CD14-positive monocyte (primary cell): ENCODE data around the gene SLC14A1. TPM values are rescaled to one million over a fixed set of nuclear protein-coding genes. Genes with fewer than 3 reads are reported as not detected.

ENCODE experiments used
- DNase-seq, 3 donors: peaks; one replicate each; pipeline ENCODE4 v3.0.0-alpha.2; 2011 to 2022
- H2AFZ ChIP-seq: 2 replicates; pipeline ENCODE4 v1.6.0; 2012; ENCODE audit warnings: mild to moderate bottlenecking, low read depth, low read length, inconsistent platforms; ENCODE audit not compliant: insufficient read depth, poor library complexity, severe bottlenecking
- H3K27ac ChIP-seq, 2 donors: 1 replicate in 1 of 2; 2 replicates in 1 of 2; pipeline ENCODE4 v1.5.1; 2012 to 2013; ENCODE audit warnings: low read length in 2 of 2, control low read depth in 1 of 2, inconsistent platforms in 1 of 2, low read depth in 1 of 2, mild to moderate bottlenecking in 1 of 2
- H3K27me3 ChIP-seq, 2 donors: one replicate each; pipeline versions ENCODE4 v1.6.0 to v1.6.1; 2011 to 2013; ENCODE audit warnings: low read length in 2 of 2; ENCODE audit not compliant: control insufficient read depth in 2 of 2, insufficient read depth in 2 of 2
- H3K36me3 ChIP-seq, 2 donors: replicated peaks in 1 of 2; 1 replicate in 1 of 2; 2 replicates in 1 of 2; pipeline versions ENCODE4 v1.5.1 to v1.6.1; 2012 to 2013; ENCODE audit warnings: low read length in 2 of 2, control low read depth in 1 of 2, inconsistent platforms in 1 of 2, mild to moderate bottlenecking in 1 of 2; ENCODE audit not compliant: insufficient read depth in 2 of 2, control insufficient read depth in 1 of 2
- H3K4me1 ChIP-seq, 2 donors: 1 replicate in 1 of 2; 2 replicates in 1 of 2; pipeline versions ENCODE4 v1.5.1 to v1.6.1; 2012 to 2013; ENCODE audit warnings: low read length in 2 of 2, control low read depth in 1 of 2, inconsistent platforms in 1 of 2, mild to moderate bottlenecking in 1 of 2, moderate library complexity in 1 of 2; ENCODE audit not compliant: insufficient read depth in 2 of 2, control insufficient read depth in 1 of 2
- H3K4me2 ChIP-seq: replicated peaks from 2 replicates; pipeline ENCODE3; 2012; ENCODE audit warnings: low read length, moderate library complexity, mild to moderate bottlenecking; ENCODE audit not compliant: poor library complexity, severe bottlenecking; ENCODE audit errors: extremely low read depth
- H3K4me3 ChIP-seq, 3 experiments: fragments of 200-600 bp in 1 of 3; sonication (generic) in 1 of 3; replicated peaks in 1 of 3; 1 replicate in 2 of 3; 2 replicates in 1 of 3; pipeline ENCODE4 v1.5.1; 2011 to 2013; ENCODE audit warnings: low read length in 3 of 3, mild to moderate bottlenecking in 3 of 3, control low read depth in 2 of 3, low read depth in 2 of 3, inconsistent platforms in 1 of 3, moderate library complexity in 1 of 3
- H3K79me2 ChIP-seq: 2 replicates; pipeline ENCODE4 v1.6.0; 2012; ENCODE audit warnings: mild to moderate bottlenecking, control low read depth, inconsistent platforms, low read length, moderate library complexity; ENCODE audit not compliant: insufficient read depth
- H3K9ac ChIP-seq: 2 replicates; pipeline ENCODE4 v1.6.0; 2017; ENCODE audit warnings: low read length, mild to moderate bottlenecking; ENCODE audit not compliant: insufficient read depth, poor library complexity, severe bottlenecking
- H3K9me3 ChIP-seq, 2 donors: replicated peaks in 1 of 2; 1 replicate in 1 of 2; 2 replicates in 1 of 2; pipeline versions ENCODE4 v1.5.1 to v1.6.1; 2012 to 2013; ENCODE audit warnings: low read length in 2 of 2, control low read depth in 1 of 2; ENCODE audit not compliant: control insufficient read depth in 1 of 2, insufficient read depth in 1 of 2
- H4K20me1 ChIP-seq: 2 replicates; pipeline ENCODE4 v1.6.0; 2012; ENCODE audit warnings: mild to moderate bottlenecking, low read length, control low read depth, moderate library complexity; ENCODE audit not compliant: insufficient read depth
- H3K27ac Mint-ChIP-seq, 7 donors: one replicate each; pipeline ENCODE4 v1.8.0; 2020; ENCODE audit warnings: mild to moderate bottlenecking in 7 of 7, mixed read lengths in 7 of 7, moderate library complexity in 6 of 7, inconsistent platforms in 2 of 7
- H3K27me3 Mint-ChIP-seq, 3 donors: one replicate each; pipeline ENCODE4 v1.8.0; 2021 to 2022; ENCODE audit warnings: low read depth in 3 of 3, mild to moderate bottlenecking in 3 of 3, mixed read lengths in 3 of 3, moderate library complexity in 3 of 3, inconsistent platforms in 1 of 3
- H3K36me3 Mint-ChIP-seq, 2 donors: one replicate each; pipeline ENCODE4 v1.8.0; 2020; ENCODE audit warnings: mixed read lengths in 2 of 2, inconsistent platforms in 1 of 2, mild to moderate bottlenecking in 1 of 2
- H3K4me1 Mint-ChIP-seq: one replicate; pipeline ENCODE4 v1.8.0; 2020; ENCODE audit warnings: mild to moderate bottlenecking, mixed read lengths
- H3K4me3 Mint-ChIP-seq, 2 donors: one replicate each; pipeline ENCODE4 v1.8.0; 2020; ENCODE audit warnings: mild to moderate bottlenecking in 2 of 2, mixed read lengths in 2 of 2, moderate library complexity in 1 of 2
- H3K9me3 Mint-ChIP-seq, 7 donors: one replicate each; pipeline ENCODE4 v1.8.0; 2020 to 2022; ENCODE audit warnings: mixed read lengths in 7 of 7, mild to moderate bottlenecking in 6 of 7, moderate library complexity in 6 of 7, inconsistent platforms in 2 of 7
- WGBS: methylation state at CpG from one replicate; pipeline ENCODE4 v1.1.5; 2013; ENCODE audit warnings: missing lambda C conversion rate; ENCODE audit not compliant: insufficient coverage; 5-methylcytosine and 5-hydroxymethylcytosine counted together
- intact Hi-C, 2 donors: fragments of 100-400 bp; cut with micrococcal nuclease; formaldehyde crosslinking; loops; one replicate each; pipeline versions ENCODE4 v1.15.0 to v1.15.1; 2023
- polyA plus RNA-seq, 3 donors: library from polyadenylated mRNA; depleted of rRNA in 1 of 3; unstranded in 2 of 3; stranded (reverse) in 1 of 3; fragments of 300-500 nt in 2 of 3; fragments of >200 nt in 1 of 3; fragmentation: Illumina TruSeq in 2 of 3; gene quantifications; 1 replicate in 2 of 3; 2 replicates in 1 of 3; pipeline ENCODE4 v1.2.3, GENCODE V29; 2012 to 2021
- TF ChIP-seq, protein P1 (sequence below): fragments of 200-600 bp; IDR thresholded peaks from one replicate; pipeline ENCODE4 v1.8.0; 2022; ENCODE audit warnings: antibody characterized with exemption, mild to moderate bottlenecking

Gene SLC14A1
- polyA plus RNA-seq, 3 donors = not detected

DNA sequence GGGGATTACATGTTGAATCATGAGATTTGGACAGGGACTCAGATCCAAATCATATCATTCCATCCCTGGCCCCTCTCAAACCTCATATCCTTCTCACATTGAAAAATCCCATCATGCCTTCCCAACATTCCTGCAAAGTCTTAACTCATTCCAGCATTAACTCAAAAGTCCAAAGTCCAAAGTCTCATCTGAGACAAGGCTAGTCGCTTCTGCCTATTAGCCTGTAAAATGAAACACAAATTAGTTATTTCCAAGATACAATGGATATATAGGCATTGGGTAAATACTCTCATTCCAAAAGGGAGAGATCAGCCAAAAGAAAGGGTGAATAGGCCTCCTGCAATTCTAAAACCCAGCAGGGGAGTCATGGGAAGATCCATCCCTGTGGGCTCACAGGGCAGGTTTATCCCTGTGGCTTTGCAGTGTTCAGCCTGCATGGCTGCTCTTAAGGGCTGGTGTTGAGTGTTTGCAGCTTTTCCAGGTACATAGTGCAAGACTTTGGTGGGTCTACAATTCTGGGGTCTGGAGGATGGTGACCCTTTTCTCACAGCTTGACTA is 21.2 kb upstream of the SLC14A1 start:
- WGBS = no CpG with 5 or more reads among the region's 1 CpG
- Mint-ChIP-seq H3K9me3 (peaks cover 20 to 42% (median 30%) of the 10 kb centered on the region in 7 donors), H3K4me3 (no peak overlapping the region), H3K27me3 (peaks cover 0 to 1% (median 0%) of the 10 kb centered on the region in 3 donors), H3K4me1 (no peaks in the 10 kb centered on the region), H3K27ac (no peak overlapping the region), H3K36me3 (no peaks in the 10 kb centered on the region)
- Histone ChIP-seq H2AFZ (no peak overlapping the region), H3K4me1 (no peaks in the 10 kb centered on the region), H3K36me3 (no peaks in the 10 kb centered on the region), H3K27me3 (no peaks in the 10 kb centered on the region), H3K4me2 (no peak overlapping the region), H3K27ac (no peak overlapping the region), H3K4me3 (no peak overlapping the region), H4K20me1 (no peaks in the 10 kb centered on the region), H3K9ac (no peak overlapping the region), H3K79me2 (no peaks in the 10 kb centered on the region), H3K9me3 (peaks cover 9 to 19% of the 10 kb centered on the region in 2 donors)
- TF ChIP-seq, protein P1, sequence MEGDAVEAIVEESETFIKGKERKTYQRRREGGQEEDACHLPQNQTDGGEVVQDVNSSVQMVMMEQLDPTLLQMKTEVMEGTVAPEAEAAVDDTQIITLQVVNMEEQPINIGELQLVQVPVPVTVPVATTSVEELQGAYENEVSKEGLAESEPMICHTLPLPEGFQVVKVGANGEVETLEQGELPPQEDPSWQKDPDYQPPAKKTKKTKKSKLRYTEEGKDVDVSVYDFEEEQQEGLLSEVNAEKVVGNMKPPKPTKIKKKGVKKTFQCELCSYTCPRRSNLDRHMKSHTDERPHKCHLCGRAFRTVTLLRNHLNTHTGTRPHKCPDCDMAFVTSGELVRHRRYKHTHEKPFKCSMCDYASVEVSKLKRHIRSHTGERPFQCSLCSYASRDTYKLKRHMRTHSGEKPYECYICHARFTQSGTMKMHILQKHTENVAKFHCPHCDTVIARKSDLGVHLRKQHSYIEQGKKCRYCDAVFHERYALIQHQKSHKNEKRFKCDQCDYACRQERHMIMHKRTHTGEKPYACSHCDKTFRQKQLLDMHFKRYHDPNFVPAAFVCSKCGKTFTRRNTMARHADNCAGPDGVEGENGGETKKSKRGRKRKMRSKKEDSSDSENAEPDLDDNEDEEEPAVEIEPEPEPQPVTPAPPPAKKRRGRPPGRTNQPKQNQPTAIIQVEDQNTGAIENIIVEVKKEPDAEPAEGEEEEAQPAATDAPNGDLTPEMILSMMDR = no peak
- DNase-seq = no peak
- intact Hi-C loops = no loop called here

GRCh38 chr18:45708831-45709230 is 15.2 kb upstream of the SLC14A1 start:
- intact Hi-C loops = no loop called here
- H3K9me3 Mint-ChIP-seq = peaks cover 23 to 52% (median 36%) of the 10 kb centered on the region in 7 donors
- TF ChIP-seq, protein P1 = no peak
- DNase-seq = no peak
- Histone ChIP-seq H3K27me3 (no peaks in the 10 kb centered on the region), H3K4me1 (no peaks in the 10 kb centered on the region), H3K9ac (no peak overlapping the region), H3K9me3 (peaks cover 23 to 38% of the 10 kb centered on the region in 2 donors), H3K4me2 (no peak overlapping the region), H3K79me2 (no peaks in the 10 kb centered on the region), H4K20me1 (no peaks in the 10 kb centered on the region), H3K27ac (no peak overlapping the region), H3K36me3 (no peaks in the 10 kb centered on the region), H3K4me3 (no peak overlapping the region), H2AFZ (no peak overlapping the region)
- H3K4me3 Mint-ChIP-seq = no peak overlapping the region
- no peak overlapping the region for H3K27ac Mint-ChIP-seq
- WGBS = 81% methylated on average over 2 of the region's 4 CpGs
- peaks cover 0 to 4% (median 3%) of the 10 kb centered on the region in 3 donors for H3K27me3 Mint-ChIP-seq
- no peaks in the 10 kb centered on the region for H3K36me3 Mint-ChIP-seq
- no peaks in the 10 kb centered on the region for H3K4me1 Mint-ChIP-seq
